Femur (tissue), 1 donor: ENCODE measurements around the gene LRRC3.
"Not testable (repeated sequence)": the region's sequence is repeated elsewhere in the genome, so short reads cannot be mapped to it uniquely, and the experiment has no call there.

Source experiments
- DNase-seq: peaks from one replicate; pipeline ENCODE4 v3.0.0-alpha.2; 2017

The LRRC3 gene

GRCh38 chr21:44499211-44499560 is 43.9 kb downstream of the LRRC3 start:
- no peak for DNase-seq

DNA sequence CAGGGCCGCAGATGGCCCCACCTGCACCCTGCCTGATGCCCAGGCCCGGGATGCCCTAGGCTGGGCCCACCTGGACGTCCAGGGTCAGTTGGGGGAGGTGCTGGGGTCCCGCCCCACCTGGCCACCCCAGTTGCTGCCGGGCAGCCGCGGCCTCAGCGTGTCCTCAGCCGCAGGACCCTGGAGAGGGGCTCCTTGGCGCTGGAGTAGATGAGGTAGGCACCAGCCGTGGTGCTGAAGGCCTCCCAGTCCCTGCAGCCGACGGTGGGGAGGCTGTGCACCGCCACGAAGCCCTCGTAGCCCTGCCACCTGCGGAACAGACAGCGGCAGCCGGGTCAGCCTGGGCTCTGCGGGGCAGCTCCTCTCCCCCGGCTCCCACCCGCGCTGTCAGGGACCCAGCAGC is 44.3 kb downstream of the LRRC3 start:
- no peak for DNase-seq

GRCh38 chr21:44500111-44500510 is 44.8 kb downstream of the LRRC3 start:
- no peak for DNase-seq

- no peak for DNase-seq
Measured at GRCh38 chr21:44502171-44502958, 47.1 kb downstream of the LRRC3 start.

- not testable (repeated sequence) for DNase-seq
Measured at GRCh38 chr21:44503006-44503889, 47.9 kb downstream of the LRRC3 start.

GRCh38 chr21:44503901-44504399 is 48.6 kb downstream of the LRRC3 start:
- no peak for DNase-seq

- DNase-seq: no peak
Measured at GRCh38 chr21:44505673-44506278, 50.5 kb downstream of the LRRC3 start.

- DNase-seq: no peak
Measured at GRCh38 chr21:44506279-44507255, 51.3 kb downstream of the LRRC3 start.

- no peak for DNase-seq
Measured at GRCh38 chr21:44507673-44508425, 52.5 kb downstream of the LRRC3 start.

DNA sequence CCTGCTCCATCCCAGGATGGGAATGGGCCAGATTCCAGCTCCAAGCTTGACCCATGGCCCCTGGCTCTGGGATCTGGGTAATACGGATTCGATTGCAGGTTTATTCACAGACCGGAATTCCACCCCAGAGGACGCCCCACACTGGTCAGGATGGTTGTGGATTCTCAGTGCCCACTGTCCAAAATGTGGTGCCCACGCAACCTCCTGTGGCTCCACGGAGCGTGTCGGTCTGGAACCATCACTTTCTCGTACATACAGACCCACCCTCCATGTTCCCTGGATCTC is 53.1 kb downstream of the LRRC3 start:
- DNase-seq: no peak

DNA sequence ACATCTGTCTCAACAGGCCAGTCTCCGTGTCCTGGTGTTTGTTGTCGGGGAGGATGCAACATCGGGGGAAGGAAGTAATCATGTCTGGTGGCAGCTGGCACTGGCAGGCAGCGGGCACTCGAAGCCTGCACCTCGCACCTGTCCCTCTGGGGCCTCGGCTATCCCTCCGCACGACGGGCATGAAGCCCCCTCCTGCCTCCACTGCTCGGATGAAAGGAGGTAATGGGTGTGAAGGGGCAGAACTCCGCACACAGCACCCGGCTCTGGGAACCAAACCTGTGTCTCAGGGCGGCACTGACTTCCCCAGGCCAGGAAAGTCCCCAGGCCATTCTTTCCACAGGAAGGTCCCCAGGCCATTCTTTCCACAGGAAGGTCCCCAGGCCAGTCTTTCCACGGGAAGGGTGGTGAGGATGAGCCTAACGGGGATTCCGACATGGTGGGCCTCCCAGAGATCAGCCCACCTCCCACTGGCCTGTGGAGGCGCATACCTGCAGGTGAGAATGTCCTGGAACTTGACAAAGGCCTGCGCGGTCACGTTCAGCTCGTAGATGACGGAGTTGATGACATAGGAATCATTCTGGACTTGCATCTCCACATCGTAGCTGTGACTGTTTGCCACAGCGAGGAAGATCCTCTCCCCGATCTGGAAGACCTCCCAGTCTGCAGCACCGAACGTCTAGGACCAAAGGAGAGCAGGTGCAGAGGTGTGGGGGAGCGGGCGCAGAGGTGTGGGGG is 53.6 kb downstream of the LRRC3 start:
- no peak for DNase-seq

GRCh38 chr21:44509539-44509938 is 54.2 kb downstream of the LRRC3 start:
- DNase-seq: no peak

DNA sequence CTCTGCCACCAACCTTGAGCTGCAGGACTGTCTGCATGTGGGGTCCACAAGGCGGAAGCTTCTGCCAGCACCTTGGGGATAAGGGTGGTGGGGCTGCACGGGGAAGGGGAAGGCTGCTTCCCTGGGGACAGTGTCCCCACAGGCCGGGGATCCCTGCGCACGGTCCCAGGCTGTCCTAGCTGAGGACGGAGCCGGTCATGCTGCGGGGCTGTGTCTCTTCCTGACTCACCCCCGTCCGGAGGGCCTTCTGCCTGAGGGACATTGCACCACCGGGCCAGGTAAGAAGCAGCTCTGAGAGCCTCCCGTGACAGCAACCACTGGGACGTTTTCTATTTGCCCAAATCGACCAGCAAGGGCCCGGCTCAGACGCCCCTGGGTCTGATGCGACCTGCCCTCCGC is 54.8 kb downstream of the LRRC3 start:
- DNase-seq: no peak

DNA sequence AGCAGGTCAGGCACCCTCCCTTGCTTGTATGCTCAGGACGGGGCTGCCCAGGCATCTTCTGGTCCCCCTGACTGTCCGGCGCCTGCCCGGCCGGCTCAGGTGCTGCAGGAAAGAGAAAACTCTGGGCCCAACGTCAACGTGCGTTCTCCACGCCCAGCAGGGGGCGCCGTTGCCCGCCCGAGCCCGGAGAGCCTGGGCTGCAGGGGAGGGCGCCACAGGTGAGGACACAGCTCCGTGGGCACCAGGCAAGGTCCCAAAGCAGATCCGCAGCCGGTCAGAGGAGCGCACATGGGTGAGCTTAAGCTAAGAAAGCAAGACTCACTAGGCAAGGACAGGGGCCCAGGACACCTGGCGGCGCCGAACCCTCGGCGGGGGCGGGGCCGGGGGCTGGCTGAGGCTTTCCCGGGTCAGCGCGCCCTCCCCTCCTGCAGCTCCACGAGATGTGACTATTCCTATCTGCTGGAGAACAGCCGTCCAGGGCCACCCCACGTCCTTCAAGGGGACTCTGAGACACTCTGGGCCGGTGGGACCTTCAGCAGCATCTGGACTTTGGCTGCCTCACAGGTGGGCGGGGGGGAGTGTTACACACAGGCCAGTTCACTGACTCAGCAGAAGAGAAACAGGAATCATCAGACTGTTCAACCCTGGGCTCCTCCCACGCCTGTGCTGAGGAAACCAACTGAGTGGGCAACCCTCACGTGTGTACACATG is 55.4 kb downstream of the LRRC3 start:
- DNase-seq: no peak

DNA sequence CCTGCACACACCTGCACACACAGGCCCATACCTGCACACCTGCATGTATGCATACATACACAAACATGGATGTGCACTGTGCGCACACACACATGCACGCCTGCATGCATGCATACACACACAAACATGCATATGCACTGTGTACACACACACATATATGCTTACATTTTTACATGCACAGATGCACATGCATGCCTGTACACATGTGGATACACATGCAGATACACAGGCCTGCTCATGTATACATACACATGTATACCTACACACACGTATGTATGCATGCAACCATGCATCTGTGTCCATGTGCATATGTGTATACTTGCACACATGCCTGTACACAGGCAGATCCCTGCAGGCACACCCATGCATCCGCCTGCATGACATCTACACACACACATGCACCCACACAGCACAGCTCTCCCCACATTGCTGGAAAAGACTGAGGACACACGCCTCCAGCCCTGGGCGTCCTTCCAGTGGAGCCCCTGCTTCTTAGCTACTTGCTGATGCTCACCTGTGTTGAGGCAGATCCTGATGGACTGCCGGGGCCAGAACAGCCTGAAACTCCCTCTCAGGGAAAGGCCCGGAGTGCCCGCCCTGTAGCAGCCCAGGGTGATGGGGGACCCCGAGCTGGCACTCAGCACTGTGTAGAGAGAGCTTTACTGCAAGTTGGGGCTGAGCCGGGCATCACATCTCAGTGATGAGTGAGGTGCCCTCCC is 56.1 kb downstream of the LRRC3 start:
- no peak for DNase-seq
